Measurements from ENCODE around the gene ADARB1.

ADARB1 gene

DNA sequence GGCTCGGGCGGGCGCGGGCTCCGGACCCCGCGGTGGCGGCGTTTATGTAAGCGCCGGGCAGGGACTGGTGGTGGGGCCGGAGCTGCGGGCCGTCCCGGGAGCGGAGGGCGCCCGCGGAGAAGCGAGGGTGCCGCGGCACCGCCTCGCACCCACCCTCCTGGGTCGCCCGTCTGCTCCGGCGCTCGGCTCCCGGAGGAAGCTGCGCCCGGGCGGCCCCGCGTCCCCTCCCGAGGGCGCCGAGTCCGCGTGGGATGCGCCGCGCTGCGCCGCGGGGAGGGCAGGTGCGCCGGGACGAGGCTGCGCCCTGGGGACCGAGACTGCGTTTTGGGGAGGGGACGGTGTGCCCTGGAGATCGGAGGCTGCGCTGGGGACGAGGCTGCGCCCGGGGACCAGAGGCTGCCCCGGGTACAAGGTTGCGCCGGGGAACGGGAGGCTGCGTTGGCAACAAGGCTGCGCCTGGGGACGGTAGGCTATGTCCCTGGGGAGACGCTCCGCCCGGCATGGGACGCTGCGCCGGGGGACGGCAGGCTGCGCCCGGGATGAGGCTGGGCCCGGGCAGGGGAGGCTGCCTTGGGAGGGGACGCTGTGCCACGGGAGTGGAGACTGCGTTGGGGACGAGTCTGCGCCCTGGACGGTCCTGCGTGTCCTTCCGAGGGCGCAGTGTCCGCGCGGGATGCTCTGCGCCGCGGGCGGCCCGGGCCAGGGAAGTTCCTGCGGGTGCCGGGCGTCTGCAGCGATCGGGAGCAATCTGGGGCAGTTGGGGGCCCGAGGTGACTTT is 627 bp downstream of the ADARB1 start:
- in situ Hi-C loops (cut with MboI; ENCODE audit: low sequenced_read_pairs), result no loop called here

DNA sequence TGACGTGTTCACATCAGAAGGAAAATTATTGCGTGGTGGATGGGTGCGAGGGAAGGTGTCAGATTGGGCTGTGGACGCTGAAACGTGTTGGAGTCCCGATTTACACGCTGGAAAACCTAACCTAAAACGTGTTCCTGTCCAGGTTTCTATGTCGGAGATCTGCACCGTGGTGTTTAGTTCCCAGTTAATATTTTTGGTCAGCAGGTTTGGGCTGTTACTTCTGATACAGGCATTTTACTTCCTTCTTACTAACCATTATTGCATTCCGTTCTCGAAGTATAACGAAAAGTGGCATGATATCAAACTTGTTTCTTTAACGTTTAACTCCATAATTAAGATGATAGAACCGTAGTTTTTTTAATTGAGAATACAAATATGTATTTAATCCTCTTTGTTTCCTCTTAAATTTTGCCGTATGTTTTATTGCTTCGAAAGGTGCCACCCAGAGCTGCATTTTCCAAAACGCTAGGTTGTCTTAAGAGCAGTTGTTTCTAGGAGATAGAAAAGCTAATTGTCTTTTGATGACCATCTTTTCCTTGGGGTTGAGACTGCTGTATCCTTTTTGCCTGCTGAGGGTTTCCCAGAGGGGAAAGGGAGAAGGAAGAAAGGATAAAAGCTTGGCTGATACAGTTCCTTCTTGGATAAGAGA is 1.3 kb downstream of the ADARB1 start:
- in situ Hi-C loops (cut with MboI; ENCODE audit: low sequenced_read_pairs), result no loop called here

DNA sequence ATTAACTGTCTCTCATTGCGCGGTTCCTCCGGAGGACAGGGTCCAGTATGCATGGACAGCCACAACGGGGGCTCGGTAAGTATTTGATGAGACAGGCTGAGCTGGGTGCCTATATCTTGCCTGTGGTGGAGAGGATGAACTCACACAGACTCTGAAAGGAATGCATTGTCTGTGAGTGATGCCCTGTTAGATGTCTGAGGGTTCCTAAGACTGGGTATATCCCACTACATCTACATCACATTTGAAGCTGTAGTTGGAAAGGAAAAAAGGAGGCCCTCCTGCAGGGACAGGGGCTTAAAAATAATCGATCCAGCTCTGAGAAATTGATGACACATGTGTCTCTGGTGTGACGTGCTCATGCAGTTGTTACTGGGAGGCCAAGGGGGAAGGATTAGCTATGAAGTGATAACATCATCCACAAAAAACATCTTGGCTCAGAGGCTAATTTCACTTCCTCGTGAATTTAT is 1.9 kb downstream of the ADARB1 start:
- in situ Hi-C loops (cut with MboI; ENCODE audit: low sequenced_read_pairs), result no loop called here

DNA sequence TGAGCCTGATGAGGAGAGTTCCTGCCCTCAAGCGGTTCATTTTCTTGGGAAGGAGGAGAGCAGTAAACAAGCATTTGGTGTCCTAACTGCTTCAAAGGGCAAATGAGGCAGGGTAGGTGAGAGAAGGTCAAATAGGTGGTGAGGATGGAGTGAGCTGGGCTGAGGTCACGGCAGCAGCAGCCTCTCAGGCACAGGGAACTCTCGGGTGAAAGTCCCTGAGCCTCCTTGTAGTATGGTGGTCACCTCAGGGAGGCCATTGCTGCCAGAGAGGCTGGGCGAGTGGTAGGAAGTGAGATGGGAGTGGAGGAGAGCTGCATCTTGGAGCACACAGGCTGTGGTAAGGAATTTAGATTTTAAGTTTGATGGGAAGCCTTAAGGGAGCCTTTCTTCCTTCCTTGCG is 4.0 kb downstream of the ADARB1 start:
- in situ Hi-C loops (cut with MboI; ENCODE audit: low sequenced_read_pairs), result no loop called here

DNA sequence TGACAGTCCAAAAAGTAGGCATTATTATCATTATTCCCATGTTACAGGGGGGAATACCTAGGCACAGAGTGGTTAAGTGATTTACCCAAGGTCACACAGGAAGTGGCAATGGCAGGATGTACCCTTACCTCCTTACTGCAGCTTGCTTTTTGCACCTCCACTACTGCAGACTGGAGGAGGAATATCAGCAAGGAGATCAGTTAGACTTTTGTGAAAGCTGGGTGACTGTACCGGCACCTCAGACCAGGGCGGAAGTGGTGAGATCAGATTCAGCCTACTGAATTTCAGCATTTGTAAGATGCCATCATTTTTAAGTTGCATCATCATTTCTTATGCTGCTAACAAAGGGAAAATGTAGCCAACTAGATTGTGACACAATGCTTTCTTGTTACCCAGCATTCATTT is 4.5 kb downstream of the ADARB1 start:
- in situ Hi-C loops (cut with MboI; ENCODE audit: low sequenced_read_pairs), result no loop called here

DNA sequence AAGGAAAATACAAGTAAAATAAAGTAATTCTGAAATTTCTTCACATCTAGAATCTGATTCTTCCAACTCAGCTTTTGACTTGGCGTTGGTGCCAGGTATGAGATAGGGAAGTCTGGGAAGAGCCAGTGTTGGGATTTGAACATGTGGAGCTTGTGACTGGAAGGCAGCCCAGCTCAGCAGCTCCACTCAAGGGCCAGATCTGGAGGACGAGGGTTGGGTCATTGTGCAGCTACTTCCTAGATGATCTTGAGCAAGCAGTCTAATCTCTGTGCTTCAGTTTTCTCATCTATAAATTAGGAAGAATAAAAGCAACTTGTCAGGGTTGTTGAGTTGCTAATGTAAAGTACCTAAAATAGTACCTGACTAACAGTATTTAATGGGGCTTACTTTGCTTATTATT is 5.0 kb downstream of the ADARB1 start:
- in situ Hi-C loops (cut with MboI; ENCODE audit: low sequenced_read_pairs), result no loop called here

DNA sequence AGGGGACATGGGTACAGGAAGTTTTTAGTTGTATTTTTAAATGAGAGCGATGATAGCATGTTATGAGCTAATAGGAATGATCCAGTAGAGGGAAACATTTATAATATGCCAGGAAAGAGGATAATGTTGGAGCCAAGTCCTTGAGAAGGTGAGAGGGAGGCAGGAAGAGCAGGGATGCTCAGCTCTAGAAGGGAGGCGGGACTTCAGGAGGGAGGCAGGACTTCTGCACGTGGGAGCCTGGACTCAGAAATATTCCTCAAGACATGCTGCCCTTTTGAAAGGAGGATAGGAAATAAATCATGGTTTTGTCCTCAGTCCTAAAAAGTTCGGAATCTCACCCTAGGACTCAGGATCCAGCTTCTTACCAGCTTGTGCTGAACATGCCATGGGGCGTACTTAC is 5.9 kb downstream of the ADARB1 start:
- in situ Hi-C loops (cut with MboI; ENCODE audit: low sequenced_read_pairs), result no loop called here

DNA sequence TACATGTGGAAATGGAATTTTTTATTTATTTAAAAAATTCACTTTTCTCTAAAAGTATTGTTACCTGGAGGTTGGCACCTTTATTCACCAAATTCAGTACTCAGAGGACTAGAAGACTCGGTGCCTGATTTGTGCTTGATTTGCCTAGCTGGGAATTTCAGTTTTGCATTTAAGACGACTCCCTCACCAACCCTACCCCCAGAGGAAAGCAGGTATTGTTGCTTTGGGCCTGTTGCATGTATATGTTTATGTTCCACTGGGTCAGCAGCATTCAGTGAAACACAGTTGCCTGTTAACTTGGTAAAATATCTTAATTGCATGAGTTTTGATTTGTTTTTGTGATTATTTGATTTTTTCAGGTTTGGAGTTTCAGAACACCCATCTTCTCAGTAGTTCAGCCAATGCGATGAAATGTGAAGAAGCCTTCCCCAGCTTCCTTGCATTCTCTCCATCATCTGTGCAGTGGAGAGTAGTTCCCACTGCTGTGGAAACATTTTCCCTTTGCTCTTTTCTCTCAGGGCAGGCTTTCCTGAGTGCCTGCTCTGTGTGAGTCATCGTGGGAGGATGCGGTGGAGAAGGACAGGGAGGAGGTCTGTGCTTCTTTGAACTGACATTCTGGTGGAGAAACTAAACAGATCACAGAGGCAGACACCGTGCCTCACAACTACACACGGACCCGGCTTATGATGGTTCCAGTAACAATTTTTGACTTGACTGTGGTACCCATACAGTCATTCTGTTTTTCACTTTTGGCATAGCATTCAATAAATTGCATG is 6.4 kb downstream of the ADARB1 start:
- in situ Hi-C loops (cut with MboI; ENCODE audit: low sequenced_read_pairs), result no loop called here

DNA sequence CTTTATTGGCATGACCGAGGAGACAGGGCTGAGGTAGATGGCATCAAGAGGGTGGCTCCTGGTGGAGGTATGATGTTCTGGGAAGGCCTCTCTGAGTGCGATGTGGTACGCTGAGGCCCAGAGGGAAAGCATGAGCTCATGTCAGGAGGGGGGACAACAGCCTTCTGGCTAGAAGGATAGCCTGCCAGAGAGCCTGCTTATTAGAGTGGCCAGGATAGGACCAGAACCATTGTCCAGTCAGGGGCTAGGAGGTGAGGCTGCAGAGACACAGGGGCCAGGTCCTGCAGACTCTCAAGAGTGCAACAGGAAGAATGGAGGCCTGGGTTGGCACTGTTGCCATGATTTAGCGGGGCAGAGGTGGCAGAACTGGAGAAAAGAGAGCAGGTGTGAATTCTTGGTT is 7.3 kb downstream of the ADARB1 start:
- in situ Hi-C loops (cut with MboI; ENCODE audit: low sequenced_read_pairs), result no loop called here

DNA sequence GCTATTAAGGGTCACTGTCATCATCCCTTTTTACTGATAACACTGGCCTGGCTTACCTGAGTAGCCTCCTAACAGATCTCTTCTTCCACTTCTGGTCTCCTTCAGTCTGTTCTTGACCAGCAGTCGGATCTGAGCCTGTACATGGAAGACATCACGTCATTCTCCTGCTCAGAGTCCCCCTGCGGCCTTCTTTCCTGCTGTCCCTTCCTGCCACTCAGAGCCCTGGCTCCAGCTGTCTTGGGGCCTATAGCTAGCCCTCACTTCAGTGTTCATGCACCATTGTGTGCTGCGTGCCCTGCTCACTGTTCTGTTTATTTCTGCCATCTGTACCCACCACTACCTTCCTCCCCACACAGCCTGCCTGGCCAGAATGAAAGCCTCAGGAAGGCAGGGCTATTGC is 8.4 kb downstream of the ADARB1 start:
- in situ Hi-C loops (cut with MboI; ENCODE audit: low sequenced_read_pairs), result no loop called here

DNA sequence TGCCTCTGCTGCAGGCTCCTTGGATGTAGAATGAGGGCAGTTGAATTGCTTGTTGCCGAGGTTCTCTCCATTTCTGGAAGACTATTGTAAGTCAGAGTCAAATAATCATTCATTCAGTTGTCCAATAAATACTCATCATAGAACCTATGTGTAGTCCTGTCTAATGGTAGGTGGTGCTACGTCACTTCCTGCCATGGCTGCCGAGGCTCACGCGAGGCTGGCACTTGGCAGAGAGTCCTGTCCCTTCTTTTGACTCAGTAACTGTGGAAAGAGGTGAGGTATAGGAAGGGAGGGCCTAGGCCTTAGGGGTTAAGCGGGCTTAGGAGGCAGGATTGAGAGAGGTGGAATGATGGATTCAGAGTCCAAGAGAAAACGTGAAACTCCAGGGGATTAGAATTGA is 9.7 kb downstream of the ADARB1 start:
- in situ Hi-C loops (cut with MboI; ENCODE audit: low sequenced_read_pairs), result no loop called here

DNA sequence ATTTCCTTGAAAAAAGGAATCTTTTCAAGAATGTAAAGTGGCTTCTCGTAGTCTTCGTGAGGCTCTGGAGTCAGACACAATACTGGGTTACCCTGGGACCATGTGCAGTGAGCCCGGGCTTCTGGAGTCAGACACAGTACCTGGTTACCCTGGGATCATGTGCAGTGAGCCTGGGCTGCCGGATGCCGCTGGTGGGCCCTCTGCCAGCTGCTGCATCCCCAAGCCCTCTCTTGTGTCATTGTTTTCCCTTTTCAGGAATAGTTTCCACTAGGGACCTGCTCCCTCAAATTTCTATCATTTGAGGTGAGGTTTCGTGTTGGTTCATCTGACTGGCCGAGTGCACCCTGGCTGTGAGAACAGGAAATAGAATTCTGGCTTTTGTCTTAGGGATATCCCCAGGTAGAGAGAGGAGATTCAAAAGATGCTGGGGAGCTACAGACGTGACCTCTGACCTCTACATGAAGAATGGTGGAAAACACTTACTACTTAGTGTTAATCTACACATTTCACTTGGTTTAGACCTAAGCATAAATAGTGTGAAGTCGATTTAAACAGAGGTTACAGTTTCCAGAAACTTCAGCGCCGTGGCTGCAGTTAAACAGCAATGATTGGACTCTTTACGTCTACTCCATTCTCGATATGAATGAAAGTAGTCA is 10.6 kb downstream of the ADARB1 start:
- in situ Hi-C loops (cut with MboI; ENCODE audit: low sequenced_read_pairs), result no loop called here

DNA sequence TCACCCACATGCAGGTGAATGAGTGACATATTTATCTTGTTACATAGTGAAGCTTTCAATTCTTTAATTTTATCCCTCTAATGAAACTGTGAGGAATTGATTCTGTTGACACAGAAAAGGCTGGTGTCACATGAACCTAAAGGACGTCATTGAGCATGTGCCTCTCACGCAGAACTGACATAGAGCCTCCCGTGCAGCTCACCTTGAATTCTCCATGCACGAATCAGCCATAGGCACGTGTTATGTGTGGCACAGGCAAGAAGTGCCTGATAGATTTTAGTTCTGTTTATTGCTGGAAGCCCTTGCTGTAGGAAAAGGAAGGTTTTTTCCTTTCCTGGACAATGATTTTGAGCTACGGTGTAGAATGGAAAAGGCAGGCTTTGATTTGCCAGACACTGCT is 11.3 kb downstream of the ADARB1 start:
- in situ Hi-C loops (cut with MboI; ENCODE audit: low sequenced_read_pairs), result no loop called here

DNA sequence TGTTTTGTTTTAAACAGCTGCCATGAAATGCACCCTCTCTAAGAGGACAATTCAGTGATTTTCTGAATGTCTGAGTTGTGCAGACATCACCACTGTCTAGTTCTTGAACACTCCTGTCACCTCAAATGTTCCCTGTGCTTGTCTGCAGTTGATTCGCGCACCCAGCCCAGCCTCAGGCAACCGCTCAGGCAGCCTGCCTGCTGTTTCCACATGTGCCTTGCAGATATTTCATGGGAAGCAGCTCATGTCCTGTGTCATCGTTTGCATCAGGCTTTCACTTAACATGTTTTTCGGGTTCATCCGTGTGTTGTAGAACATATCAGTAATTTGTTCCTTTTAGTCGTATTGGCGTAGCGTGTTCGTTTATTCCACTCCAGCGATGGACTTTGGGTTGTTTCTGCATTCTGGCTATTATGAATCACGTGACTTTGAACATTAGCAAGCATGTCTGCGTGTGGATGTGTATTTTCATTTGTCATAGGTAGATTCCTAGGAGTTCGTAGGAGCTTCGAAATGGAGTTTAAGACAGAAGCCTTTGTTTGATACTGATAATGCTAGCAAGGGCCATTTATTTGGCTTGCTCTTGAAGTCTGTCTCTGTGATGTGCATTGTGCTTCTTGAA is 12.1 kb downstream of the ADARB1 start:
- in situ Hi-C loops (cut with MboI; ENCODE audit: low sequenced_read_pairs), result no loop called here

DNA sequence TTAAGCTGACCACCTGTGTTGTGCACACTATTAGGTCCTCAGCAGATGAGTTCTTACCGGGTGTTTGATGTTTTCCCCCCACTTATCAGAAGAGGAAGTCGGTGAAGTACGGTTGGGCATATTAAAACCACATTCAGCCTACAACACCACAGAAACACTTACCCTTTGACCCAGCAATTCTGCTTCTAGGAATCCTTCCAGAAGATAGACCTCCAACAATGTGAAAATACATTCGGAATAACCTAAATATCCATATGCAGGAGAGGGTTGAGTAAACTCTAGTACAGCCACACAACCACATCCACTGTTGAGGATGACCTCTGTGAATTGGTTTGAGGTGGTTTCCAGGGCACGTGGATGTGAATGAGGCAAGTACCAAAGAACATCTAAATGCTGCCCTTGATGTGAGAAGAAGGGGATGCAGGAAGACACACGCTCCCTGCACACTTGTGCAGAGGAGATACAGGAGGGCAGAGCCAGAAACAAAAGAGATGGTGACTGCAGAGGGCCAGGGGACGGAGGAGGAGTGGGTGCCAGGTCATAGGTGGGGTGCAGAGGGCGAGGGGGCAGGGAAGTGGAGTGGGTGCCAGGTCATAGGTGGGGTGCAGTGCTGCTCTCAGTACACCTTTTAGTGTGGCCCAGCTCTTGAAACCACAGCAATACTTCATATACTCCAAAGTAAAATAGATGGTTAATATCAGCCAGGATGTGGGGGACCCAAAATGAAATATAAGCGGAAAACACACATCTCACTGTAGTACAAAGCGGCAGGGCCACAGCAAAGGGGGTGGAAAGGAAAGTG is 12.8 kb downstream of the ADARB1 start:
- in situ Hi-C loops (cut with MboI; ENCODE audit: low sequenced_read_pairs), result no loop called here

DNA sequence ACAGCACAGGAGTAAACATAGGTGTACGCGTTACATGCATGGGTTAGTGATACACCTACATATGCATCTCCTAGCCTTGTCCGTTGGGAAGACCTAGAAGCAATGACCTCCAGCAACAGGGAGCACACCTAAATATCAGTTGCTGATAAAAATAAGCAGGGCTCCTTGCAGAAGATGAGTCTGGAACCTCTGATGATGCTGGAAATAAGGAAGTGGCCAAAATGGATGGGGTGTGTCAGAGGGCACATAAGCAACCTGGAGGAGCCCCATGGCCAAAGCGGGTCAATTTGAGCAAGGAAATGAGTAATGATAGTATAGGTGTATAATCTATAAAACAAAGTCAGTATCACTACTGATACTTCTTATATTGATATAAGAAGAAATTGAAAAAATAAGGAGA is 13.7 kb downstream of the ADARB1 start:
- in situ Hi-C loops (cut with MboI; ENCODE audit: low sequenced_read_pairs), result no loop called here

DNA sequence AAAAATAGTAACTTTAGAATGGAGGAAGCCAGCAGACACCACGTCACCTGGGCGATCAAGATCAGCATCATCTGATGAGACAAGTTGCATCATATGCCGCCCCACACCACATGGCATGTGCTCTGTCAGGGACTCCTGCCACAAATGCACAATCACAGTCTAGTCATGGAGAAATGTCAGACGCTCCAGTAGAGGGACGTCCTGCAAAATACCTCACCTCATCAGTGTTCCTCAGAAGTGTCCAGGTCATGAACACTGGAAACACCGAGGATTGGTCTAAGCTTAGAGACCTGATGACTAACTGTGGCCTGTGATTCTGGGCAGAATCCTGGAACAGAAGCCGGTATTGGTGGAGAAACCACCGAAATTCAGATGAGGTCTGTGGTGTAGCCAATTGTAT is 14.3 kb downstream of the ADARB1 start:
- in situ Hi-C loops (cut with MboI; ENCODE audit: low sequenced_read_pairs), result no loop called here

DNA sequence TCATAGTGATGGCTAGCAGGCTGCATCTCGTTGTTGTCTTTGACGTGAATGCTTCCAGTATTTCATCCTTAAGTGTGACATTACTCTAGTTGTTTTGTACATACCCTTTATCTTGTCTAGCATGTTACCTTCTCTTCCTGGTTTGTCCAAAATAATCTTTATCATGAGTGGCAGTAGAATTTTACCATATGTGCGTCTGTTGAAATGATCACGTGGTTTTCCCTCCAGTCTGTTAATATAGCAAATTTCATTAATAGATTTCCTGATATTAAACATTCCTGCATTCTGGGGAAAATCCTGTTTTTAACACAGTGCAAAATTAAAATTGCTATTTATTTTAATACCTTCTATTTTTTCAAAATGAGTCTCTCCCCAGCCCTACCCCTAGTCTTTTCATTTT is 15.6 kb downstream of the ADARB1 start:
- in situ Hi-C loops (cut with MboI; ENCODE audit: low sequenced_read_pairs), result no loop called here

DNA sequence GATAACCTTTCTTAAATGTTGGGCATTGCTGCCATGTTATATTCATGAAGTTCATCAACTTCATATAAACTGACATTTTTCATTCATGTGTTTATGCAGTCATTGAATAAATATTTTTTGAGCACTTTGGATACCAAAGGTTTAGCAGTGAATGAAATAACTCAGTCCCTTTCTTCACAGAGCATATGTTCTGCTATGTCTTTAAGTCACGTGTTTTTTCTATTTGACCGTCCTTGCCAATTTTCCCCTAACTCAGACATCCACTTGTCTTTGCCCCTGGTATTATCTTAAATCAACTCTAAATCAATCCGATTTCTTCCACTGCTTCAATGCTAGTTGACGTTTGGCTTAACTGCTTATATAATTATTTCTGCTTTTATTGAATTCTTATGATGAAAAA is 16.6 kb downstream of the ADARB1 start:
- in situ Hi-C loops (cut with MboI; ENCODE audit: low sequenced_read_pairs), result no loop called here

Data from HL-60/S4 (cell line).